Hypothalamus (tissue), 51 donors: ENCODE data around the gene TACC2.

ENCODE experiments used
- DNase-seq, 51 donors: peaks; one replicate each; lab custom pipeline; 2025; lab: John Stamatoyannopoulos, UW

The TACC2 gene

GRCh38 chr10:122162671-122163173 is 173.8 kb downstream of the TACC2 start:
- peak in 1 of 51 donors; percentile 55 for DNase-seq

DNA sequence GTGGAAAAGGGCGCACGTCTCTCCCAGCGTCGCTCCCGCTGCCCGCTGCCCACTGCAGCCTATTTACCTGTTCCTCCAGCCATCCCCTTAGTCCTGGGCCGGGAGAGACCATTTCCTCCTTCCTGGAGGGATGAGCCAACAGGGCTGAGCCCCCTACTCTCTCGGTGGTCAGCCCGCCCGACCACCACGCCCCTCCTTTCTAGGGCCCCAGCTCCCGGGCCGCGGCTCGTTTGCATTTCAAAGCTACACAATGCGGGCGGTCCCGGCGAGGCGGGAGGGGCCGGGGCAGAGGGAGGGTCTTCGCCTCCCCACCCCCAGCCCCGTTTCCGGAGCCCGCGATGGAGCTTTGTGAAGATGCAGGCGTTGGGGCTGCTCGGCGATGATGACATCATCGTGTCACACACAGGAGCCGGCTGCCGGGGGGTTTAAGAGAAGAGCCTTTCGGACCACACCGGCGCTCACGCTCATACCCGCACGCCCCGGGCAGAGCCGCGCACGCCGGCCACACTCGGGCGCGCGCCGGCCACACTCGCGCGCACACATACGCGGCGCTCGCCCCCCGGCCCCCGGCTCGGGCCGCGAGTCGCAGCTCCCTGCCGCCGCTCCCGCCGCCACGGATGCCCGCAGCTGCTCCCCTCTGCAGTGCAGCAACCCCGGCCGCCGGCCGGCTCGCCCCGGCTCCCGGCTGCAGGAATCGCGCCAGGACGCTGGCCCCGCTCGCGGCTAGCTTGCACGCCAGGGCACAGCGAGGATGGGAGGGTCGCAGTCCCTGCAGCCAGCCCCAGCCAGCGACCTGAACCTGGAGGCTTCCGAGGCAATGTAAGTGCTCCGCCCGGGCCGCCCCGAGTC is 174.4 kb downstream of the TACC2 start:
- peak in 19 of 51 donors; percentile 16 to 57 (median 37) for DNase-seq

- DNase-seq = peak in 43 of 51 donors; percentile 13 to 76 (median 44)
Measured at GRCh38 chr10:122164023-122164601, 175.1 kb downstream of the TACC2 start.

DNA sequence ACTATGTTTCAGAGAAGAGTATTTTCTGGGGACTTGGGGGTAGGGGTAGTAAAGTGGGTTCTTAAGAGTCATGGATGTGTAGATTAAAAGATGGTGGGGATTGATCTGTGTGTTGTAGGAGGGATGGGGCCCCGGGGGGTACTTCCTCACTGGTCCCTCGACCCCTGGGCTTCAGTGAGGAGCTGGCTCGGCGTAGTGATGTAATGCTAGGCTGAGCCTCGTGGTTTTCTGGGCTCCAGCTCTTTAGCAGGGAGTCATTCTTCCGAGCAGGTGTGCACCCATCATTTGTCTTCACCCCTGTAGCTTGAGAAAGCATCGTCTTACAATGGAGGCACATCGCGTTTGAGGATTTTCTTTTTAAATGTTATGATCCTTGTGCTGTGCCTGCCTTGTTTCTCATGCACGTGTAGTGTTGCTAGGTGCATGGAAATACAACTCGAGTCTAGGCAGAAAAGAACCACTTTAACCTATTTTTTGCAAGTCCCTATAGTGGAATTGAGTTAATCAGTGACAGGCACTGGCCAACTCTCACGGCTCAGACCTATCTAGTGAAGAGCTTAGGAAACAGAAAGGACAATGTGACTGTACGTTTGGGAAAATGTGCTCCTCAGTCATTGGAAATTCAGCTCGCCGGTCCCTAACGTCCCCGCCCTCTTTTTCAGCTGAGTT is 176.0 kb downstream of the TACC2 start:
- peak in 2 of 51 donors; percentile 34 to 47 for DNase-seq

DNA sequence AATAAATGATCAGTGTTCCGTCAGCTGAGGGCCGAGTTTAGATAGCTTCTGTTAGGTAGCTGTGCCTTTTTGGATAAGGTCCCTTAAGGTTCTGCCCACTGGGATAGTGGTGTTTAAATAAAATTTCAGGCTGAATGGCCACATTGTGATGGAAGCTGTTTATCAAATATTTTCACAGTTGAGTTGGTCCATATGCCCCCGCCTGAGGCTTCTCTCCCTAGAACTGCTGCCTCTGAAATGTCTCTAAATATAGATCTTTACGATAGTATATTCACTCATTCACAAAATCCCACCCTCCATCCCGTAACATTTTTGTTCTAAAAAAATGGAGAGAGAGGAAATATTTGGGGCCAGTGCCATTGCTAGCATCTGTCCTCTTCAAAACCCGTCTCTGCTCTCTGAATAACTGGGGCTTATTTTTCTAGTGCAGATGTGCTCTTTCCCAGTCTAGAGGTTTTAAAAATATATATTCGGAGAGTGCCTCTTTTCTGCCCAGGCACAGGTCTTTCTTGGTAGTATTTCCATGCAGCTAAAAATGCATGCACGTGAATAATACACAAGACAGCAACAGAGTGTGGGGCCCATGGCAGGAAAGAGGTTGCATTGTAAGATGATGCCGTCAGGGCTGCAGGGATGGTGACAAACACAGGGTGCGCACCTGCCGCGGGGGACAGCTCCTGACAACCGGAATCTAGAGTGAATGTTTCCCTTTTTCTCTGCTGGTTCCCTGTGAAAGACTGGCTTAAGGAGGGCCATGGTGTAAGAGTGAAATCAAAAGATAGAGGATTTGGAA is 176.7 kb downstream of the TACC2 start:
- DNase-seq = peak in 1 of 51 donors; percentile 25

- no peak for DNase-seq
Measured at GRCh38 chr10:122168101-122168500, 179.1 kb downstream of the TACC2 start.

DNA sequence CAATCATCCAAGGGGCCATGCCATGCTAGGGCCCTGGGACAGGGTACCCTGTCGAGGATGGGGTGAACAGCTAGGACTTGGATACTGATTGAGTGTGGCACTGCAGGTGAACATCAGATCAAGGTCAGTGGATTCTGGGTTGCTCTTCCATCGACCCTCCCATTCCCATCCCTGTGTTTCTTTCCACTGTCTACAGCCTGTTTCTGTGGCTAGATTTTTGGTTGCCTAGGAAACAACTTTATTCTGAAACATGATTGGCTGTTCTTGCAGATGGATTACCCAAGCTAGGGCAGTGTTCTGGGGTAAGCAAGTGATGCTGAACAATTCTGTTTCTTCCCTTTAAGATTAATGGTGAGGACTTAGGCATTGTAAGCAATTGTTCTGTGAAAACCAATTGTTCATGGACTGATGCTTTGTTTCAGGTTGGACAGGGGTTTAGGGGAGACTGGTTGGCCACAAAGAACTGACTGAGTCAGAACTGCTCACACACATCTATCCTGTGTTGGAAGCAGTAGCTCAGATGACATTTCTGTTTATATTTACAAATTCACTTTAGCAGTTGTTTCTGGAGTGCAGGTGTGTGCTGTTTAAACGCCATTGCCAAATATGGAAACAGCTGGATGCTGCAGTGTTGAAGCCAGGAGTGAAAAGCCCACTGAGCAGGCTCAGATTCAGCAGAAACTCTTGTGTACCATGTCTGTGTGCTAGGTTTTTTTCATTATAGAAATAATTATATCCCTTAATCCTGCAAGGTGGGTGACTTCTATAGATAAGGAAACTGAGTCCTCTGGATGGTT is 179.8 kb downstream of the TACC2 start:
- peak in 1 of 51 donors; percentile 42 for DNase-seq

- DNase-seq = no peak
Measured at GRCh38 chr10:122170802-122171201, 181.8 kb downstream of the TACC2 start.

- DNase-seq = no peak
Measured at GRCh38 chr10:122171302-122172075, 182.5 kb downstream of the TACC2 start.

- no peak for DNase-seq
Measured at GRCh38 chr10:122172361-122173008, 183.5 kb downstream of the TACC2 start.

DNA sequence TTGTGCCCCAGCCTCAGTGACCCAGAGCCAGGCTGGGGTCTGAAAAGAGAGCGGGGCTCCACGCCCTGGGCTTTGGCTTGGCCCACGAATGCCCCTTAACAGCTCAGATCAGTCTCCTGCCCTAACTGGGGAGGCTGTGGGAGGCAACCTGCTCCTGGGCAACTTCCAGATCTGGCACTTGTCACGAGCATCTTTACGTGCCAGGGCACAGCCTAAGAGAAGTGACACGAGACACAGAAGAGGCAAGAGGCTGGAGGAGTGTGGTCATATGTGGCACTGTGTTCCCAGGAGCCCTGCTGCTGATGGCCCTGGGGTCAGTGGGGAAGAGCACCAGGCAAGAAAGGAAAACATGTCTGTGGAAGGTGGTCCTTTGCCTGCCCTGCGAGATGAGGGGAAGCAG is 184.4 kb downstream of the TACC2 start:
- no peak for DNase-seq

DNA sequence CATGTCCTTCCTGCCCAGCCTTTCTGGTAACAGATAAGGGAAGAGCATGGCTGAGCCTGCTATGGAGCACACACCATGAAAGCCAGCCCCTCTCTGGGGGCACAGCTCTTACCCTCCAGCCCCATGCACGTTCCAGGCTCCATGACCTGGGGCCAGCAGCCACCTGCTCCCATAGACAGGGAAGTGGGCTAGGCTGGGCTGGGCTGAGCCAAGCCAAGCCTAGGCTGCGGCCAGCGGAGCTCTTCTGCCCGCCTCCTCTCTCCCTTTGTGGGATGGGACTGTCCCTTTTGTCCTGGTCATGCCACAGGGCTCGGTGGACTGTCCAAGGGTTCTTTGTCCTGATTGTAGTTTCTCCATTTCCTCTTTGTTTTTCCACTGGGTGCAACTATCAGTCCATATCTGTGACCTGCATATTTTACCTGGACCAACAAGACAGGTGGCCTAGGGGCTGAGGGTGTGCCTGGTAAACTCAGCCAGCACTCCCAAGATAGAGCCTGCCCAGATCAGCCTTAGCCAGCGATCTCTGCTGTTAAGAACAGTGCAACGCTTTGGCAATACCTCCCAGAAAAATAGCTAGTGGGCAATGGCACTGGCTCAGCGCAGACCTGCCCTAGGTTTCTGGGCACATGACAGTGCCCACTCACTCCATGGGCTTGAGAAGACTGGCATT is 184.9 kb downstream of the TACC2 start:
- no peak for DNase-seq

DNA sequence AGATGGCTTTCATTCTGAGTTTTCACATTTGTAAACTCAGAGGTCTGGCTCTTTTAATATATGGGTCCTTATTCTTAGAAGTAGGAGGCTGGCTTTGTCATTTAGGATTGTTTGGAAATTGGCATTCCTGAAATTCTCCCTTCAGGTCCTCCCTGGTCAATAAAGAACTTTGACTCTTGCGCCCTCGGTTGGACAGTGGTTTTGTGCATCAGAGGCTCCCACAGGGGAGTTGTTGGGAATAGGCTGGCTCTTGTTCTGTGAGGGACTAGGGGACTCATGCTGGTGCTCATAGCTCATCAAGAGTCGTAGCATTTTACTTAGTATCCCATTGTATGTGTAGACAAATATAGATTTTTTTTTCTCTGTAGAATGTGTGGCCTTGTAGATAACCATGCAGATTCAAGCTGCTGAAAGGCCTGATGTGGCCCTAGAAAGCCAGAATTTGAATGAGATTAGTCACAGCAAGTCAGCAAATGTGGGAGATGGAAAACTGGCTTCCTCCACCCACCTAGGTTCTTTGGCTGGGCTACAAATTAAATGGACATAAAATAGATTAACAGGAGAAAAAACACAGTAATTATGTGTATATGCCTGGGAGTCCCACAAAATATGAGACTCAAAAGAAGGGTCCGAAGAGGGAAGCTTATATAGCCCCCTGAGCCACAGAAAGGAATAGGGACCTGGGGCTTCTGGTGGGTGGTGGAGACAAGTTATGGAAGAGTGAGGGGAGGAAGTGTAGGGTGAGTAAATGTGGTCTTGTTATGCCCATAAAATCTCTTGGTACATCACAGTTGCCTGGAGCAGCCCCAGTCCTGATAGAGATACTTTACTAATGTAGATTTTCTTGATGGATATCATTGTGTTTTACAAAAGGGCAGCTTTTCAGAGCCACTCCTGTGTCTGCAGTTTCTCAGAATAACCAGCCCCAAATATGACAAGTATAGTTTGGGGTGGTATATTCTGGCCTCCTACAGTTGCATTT is 187.6 kb downstream of the TACC2 start:
- DNase-seq = no peak

GRCh38 chr10:122178655-122179054 is 189.7 kb downstream of the TACC2 start:
- no peak for DNase-seq

- no peak for DNase-seq
Measured at GRCh38 chr10:122181041-122181732, 192.2 kb downstream of the TACC2 start.

DNA sequence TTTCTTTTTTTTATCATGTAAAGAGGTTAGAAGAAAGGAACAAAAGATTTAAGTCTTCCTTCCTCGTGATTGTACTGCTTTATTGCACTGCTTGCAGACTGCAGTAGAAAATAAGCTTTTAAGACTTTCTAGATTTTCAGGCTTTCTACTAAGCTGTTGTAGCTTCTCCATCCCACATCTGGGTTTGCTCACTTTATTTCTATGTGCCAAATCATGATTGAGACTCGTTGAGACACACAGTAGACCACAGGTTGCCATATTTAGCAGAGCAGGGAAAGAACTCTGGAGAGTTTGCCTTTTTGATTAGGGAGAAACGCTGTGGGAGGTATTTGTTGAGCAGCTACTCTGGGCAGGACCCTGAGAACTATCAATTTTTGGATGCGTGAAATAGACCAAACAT is 192.9 kb downstream of the TACC2 start:
- DNase-seq = no peak
